Measurements from ENCODE around the gene KIAA0319L. TPM values are rescaled to one million over a fixed set of nuclear protein-coding genes. Genes with fewer than 3 reads are reported as not detected.

Gene KIAA0319L
- total and polyA plus RNA-seq, 2 donors from 2014 or later: 30.3 to 73.0 TPM

DNA sequence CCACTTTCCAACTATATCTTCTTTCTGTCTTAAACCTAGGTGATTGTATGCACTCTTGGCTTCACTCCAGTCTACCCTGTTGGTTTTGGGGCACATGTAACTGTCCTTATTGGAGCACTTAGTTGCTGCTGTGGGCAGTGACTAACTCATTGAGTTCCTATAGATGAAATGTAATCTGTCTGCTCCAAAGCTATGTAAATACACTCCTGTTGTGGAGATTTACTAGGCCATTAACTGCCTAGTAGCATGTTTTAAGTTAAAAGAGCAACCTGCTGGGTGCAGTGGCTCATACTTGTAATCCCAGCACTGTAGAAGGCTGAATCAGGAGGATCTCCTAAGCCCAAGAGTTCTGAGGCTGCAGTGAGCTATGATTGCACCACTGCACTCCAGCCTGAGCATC lies 151.1 kb downstream of the KIAA0319L start:
- Histone ChIP-seq H3K4me3 (ENCODE audit: low read length in 3 of 3) (no peak overlapping the region), H3K36me3 (ENCODE audit: control insufficient read depth in 2 of 3, insufficient read depth in 3 of 3, low read length in 3 of 3) (peaks cover 15 to 23% (median 21%) of the 10 kb centered on the region in 3 donors), H3K9ac (ENCODE audit: low read length in 3 of 3) (no peak overlapping the region), H3K27me3 (ENCODE audit: control insufficient read depth, insufficient read depth, low read length) (no peaks in the 10 kb centered on the region), H3K4me1 (ENCODE audit: control insufficient read depth in 2 of 3, insufficient read depth in 2 of 3, low read depth in 1 of 3, low read length in 3 of 3) (no peaks in the 10 kb centered on the region), H3K9me3 (ENCODE audit: control insufficient read depth in 2 of 3, insufficient read depth in 1 of 3, low read length in 3 of 3) (peaks cover 0 to 2% (median 0%) of the 10 kb centered on the region in 3 donors), H3K27ac (ENCODE audit: low read depth in 2 of 2, low read length in 2 of 2) (no peak overlapping the region)
- DNase-seq (peak in 2 of 5 donors; percentile 22 to 42), FAIRE-seq (no peak)
- intact Hi-C loops (cut with DNase I): no loop called here
- TF ChIP-seq, protein P1, sequence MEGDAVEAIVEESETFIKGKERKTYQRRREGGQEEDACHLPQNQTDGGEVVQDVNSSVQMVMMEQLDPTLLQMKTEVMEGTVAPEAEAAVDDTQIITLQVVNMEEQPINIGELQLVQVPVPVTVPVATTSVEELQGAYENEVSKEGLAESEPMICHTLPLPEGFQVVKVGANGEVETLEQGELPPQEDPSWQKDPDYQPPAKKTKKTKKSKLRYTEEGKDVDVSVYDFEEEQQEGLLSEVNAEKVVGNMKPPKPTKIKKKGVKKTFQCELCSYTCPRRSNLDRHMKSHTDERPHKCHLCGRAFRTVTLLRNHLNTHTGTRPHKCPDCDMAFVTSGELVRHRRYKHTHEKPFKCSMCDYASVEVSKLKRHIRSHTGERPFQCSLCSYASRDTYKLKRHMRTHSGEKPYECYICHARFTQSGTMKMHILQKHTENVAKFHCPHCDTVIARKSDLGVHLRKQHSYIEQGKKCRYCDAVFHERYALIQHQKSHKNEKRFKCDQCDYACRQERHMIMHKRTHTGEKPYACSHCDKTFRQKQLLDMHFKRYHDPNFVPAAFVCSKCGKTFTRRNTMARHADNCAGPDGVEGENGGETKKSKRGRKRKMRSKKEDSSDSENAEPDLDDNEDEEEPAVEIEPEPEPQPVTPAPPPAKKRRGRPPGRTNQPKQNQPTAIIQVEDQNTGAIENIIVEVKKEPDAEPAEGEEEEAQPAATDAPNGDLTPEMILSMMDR (IDR thresholded peaks at IDR 0.05; ENCODE audit: borderline replicate concordance, extremely low read depth, insufficient read depth): no peak

DNA sequence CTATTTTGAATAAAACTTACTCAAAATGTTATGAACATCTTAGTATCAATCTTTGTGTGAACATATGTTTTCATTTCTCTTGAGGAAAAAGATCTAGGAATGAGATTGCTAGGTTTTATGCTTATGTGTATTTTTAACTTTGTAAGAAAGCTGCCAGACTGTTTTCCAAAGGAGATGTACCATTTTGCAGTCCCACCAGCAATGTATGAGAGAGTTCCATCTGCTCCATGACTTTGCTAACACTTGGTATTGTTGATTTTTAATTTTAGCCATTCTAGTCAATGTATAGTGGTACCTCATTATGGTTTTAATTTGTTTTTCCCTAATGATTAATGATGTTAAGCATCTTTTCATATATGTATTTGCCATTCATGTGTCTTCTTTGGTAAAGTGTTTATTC lies 156.2 kb downstream of the KIAA0319L start:
- H3K4me3 ChIP-seq (ENCODE audit: low read length in 3 of 3): no peak overlapping the region
- H3K27me3 ChIP-seq (ENCODE audit: control insufficient read depth, insufficient read depth, low read length): no peaks in the 10 kb centered on the region
- H3K9me3 ChIP-seq (ENCODE audit: control insufficient read depth in 2 of 3, insufficient read depth in 1 of 3, low read length in 3 of 3): no peaks in the 10 kb centered on the region
- no peak overlapping the region for H3K27ac ChIP-seq (ENCODE audit: low read depth in 2 of 2, low read length in 2 of 2)
- FAIRE-seq (no peak), DNase-seq (no peak)
- no peak overlapping the region for H3K9ac ChIP-seq (ENCODE audit: low read length in 3 of 3)
- intact Hi-C loops (cut with DNase I): no loop called here
- TF ChIP-seq, protein P1 (IDR thresholded peaks at IDR 0.05; ENCODE audit: borderline replicate concordance, extremely low read depth, insufficient read depth): no peak
- H3K36me3 ChIP-seq (ENCODE audit: control insufficient read depth in 2 of 3, insufficient read depth in 3 of 3, low read length in 3 of 3): peaks cover 14 to 44% (median 22%) of the 10 kb centered on the region in 3 donors
- no peaks in the 10 kb centered on the region for H3K4me1 ChIP-seq (ENCODE audit: control insufficient read depth in 2 of 3, insufficient read depth in 2 of 3, low read depth in 1 of 3, low read length in 3 of 3)

DNA sequence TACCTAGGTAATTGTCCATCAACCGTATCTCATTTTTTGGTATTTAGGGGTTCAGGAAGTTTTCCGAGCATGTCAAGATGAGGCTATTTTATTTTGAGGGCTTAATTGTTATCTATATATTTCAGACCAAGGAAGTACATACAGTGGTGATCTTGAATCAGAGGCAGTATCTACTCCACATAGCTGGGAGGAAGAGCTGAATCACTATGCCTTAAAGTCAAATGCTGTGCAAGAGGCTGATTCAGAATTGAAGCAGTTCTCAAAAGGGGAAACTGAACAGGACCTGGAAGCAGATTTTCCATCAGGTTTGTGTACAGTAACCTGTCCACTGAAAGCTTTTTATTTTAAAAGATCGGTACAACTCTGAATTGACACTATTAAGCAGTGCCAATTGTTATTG lies 158.5 kb downstream of the KIAA0319L start:
- no peak overlapping the region for H3K4me3 ChIP-seq (ENCODE audit: low read length in 3 of 3)
- peaks cover 10 to 57% (median 26%) of the 10 kb centered on the region in 3 donors for H3K36me3 ChIP-seq (ENCODE audit: control insufficient read depth in 2 of 3, insufficient read depth in 3 of 3, low read length in 3 of 3)
- FAIRE-seq: no peak
- intact Hi-C loops (cut with DNase I): no loop called here
- TF ChIP-seq, protein P1 (IDR thresholded peaks at IDR 0.05; ENCODE audit: borderline replicate concordance, extremely low read depth, insufficient read depth): no peak
- no peak overlapping the region for H3K27ac ChIP-seq (ENCODE audit: low read depth in 2 of 2, low read length in 2 of 2)
- no peaks in the 10 kb centered on the region for H3K9me3 ChIP-seq (ENCODE audit: control insufficient read depth in 2 of 3, insufficient read depth in 1 of 3, low read length in 3 of 3)
- no peak for DNase-seq
- H3K9ac ChIP-seq (ENCODE audit: low read length in 3 of 3): no peak overlapping the region
- no peaks in the 10 kb centered on the region for H3K27me3 ChIP-seq (ENCODE audit: control insufficient read depth, insufficient read depth, low read length)
- no peaks in the 10 kb centered on the region for H3K4me1 ChIP-seq (ENCODE audit: control insufficient read depth in 2 of 3, insufficient read depth in 2 of 3, low read depth in 1 of 3, low read length in 3 of 3)

DNA sequence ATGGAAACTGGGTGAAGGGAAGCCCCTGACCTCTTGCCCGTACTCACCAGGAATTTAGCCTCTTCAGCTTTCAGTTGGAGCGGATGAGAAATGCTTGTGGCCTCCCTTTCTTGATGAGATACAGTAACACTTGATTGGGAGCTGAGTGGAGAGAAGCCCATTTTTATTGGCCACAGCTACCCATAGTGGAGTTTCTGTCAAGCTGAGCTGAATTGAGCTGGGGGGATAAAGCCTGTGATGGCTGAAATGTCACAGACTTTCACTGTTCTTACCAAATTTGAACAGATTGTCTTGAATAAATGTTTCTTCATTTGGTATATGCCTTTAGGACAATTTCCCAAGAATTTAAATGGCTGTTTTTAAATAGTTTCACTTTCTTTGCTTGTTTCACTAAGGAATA lies 162.8 kb downstream of the KIAA0319L start:
- H3K36me3 ChIP-seq (ENCODE audit: control insufficient read depth in 2 of 3, insufficient read depth in 3 of 3, low read length in 3 of 3): peaks cover 4 to 61% (median 24%) of the 10 kb centered on the region in 3 donors

More for the DNA sequence above, 162.8 kb downstream of the KIAA0319L start:
- Histone ChIP-seq H3K4me3 (ENCODE audit: low read length in 3 of 3) (no peak overlapping the region), H3K9me3 (ENCODE audit: control insufficient read depth in 2 of 3, insufficient read depth in 1 of 3, low read length in 3 of 3) (no peaks in the 10 kb centered on the region), H3K27me3 (ENCODE audit: control insufficient read depth, insufficient read depth, low read length) (no peaks in the 10 kb centered on the region), H3K4me1 (ENCODE audit: control insufficient read depth in 2 of 3, insufficient read depth in 2 of 3, low read depth in 1 of 3, low read length in 3 of 3) (no peaks in the 10 kb centered on the region), H3K27ac (ENCODE audit: low read depth in 2 of 2, low read length in 2 of 2) (no peak overlapping the region), H3K9ac (ENCODE audit: low read length in 3 of 3) (no peak overlapping the region)
- TF ChIP-seq, protein P1 (IDR thresholded peaks at IDR 0.05; ENCODE audit: borderline replicate concordance, extremely low read depth, insufficient read depth): no peak
- DNase-seq: no peak
- no peak for FAIRE-seq
- intact Hi-C loops (cut with DNase I): no loop called here

Measured in kidney (tissue), 14 donors.